Left forelimb (tissue), 1 donor: ENCODE results near the gene TMEM244.
"Not testable (repeated sequence)": the region's sequence is repeated elsewhere in the genome, so short reads cannot be mapped to it uniquely, and the experiment has no call there.

Experiments used
- DNase-seq: peaks from one replicate; pipeline ENCODE4 v3.0.0-alpha.2; 2018; ENCODE audit warnings: low spot score

TMEM244 gene

DNA sequence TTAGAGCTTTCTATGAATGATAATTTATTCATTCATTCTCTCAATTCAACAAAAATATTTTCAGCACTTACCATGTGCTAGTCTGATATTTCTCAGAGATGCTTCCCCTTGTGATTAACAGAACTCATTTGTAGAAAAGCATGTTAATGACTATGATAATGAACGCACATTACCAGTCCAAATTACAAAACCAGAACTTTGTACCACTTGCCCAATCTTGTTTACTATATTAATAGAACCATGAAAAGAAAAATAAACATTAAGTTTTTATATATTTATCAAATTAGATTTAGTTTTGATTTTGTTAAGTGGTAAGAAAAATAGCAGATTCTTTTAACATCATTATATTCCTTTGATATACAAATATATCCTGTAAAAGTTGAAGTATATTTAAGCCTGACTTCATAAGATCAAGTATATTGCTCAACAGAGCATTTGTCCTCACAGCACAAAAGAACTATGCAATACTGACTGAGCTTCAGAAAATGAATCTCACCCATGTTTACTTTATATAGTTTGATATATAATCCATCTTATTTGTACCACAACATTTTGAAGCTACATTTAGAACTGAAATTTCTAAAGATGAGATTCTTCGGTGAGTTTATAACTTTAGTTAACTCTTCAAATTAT is 48.9 kb downstream of the TMEM244 start:
- DNase-seq, result no peak

DNA sequence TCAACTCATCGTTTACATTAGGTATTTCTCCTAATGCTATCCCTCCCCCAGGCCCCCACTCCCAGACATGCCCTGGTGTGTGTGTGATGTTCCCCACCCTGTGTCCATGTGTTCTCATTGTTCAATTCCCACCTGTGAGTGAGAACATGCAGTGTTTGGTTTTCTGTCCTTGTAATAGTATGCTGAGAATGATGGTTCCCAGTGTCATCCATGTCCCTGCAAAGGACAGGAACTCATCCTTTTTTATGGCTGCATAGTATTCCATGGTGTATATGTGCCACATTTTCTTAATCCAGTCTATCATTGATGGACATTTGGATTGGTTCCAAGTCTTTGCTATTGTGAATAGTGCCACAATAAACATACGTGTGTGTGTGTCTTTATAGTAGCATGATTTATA is 54.0 kb downstream of the TMEM244 start:
- not testable (repeated sequence) for DNase-seq

DNA sequence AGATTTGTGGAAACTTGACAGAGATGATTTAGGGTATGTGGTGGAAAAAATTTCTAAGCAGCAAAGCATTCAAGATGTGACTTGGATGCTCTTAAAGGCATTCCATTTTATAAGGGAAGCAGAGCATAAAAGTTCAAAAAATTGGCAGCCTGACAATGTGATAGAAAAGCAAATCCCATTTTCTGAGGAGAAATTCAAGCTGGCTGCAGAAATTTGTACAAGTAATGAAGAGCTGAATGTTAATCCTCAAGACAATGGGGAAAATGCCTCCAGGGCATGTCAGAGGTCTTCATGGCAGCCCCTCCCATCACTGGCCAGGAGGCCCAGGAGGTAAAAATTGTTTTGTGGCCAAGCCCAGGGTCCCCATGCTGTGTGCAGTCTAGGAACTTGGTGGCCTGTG is 58.2 kb downstream of the TMEM244 start:
- not testable (repeated sequence) for DNase-seq

DNA sequence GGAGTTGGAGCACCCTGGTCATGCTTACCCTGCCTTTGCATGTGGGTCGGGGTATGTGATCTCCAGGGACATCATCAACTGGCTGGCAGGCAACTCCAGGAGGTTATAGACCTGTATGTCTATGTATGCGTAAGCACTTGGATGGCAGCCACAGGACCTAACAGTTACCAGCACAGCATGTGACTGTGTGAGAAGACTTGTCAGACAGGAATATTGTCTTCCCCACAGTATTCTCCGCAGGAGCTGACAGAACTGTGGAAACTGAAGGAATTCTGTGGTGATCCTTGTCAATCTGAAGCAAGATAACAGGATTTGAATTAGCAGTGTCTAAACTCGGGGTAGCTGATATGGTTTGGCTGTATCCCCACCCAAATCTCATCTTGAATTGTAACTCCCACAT is 59.2 kb downstream of the TMEM244 start:
- DNase-seq, result no peak

DNA sequence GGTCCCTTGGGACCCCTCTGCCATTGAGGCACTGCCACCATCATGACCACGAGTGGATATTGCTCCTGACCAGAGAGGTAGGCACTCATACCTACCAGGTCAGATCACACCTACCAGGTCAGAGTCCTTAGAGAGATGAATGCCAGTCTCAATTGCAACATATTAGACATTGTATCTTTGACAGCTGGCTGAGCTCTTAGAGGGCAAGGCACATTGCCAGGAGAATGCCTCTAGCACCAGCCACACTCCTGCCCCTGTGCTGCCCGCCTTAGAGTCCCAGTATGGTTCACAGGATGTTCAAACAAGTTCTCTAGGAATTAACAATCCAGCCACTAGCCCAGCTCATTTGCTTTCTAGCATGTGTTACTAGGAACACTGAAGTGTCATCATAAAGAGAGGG is 65.9 kb downstream of the TMEM244 start:
- no peak for DNase-seq

DNA sequence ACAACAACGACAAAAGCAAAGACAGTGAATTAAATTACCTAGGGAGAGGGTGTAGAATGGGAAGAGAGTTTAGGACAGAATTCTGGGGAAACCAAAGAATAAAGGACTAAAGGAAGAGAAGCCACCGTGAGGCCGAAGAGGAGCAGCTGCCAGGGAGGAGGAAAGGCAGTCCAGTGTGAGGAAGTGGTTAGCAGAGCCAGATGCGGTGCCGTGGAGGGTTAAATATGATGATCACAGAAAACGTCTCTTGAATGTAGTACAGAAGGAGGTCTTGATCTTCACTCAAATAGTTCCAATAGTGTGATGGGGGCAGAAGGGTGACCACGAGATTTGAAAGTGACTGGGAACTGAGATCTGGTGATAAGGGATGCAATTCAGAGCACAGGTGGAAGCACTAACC is 67.7 kb downstream of the TMEM244 start:
- no peak for DNase-seq

DNA sequence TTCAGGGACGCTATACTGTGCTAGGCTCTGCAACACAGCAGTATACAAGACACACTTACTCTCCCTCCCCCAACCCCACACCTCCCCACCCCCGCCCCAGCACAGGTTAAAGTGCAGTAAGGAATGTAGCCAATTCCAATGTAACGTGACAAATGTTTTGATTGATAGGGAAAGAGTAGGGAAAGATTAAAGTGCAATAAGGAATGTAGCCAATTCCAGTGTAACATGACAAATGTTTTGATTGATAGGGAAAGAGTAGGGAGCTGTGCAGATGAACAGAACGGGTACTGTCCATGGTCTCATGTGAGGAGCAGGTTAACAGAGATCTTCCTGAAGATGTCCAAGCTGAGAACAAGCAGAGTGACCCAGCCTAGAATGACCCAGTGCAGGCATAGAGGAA is 69.1 kb downstream of the TMEM244 start:
- DNase-seq, result no peak

DNA sequence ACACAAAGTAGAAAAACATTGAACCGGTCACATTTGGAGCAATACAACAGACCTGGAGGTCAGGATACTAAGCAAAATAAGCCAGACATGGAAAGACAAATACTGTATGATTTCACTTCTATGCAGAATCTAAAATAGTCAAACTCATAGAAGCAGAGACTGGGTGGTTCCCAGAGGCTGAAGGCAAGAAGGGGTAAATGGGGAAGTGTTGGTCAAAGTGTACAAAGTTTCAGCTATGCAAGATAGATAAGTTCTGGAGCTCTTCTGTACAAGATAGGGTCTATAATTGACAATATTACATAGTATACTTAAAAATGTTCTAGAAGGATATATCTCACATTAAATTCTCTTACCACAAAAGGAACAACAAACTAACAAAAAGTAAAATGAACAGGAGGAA is 70.3 kb downstream of the TMEM244 start:
- no peak for DNase-seq

DNA sequence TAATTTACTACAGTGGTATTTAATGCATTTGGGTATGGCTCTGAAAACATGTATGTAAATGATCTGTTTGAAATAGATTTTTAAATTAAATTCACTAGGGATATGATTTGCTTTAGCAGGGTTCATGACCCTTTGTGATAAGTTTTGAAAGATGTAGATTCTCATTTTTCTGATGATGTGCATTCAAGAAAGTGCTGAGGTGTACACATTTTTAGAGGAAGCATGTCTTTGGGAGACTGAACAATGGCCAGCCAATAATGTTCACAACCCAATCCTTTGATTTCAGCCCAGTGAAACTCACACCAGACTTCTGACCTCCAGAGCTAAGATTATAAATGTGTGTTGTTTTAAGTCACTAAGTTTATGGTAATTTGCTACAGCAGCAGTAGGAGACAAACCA is 71.1 kb downstream of the TMEM244 start:
- DNase-seq, result no peak

DNA sequence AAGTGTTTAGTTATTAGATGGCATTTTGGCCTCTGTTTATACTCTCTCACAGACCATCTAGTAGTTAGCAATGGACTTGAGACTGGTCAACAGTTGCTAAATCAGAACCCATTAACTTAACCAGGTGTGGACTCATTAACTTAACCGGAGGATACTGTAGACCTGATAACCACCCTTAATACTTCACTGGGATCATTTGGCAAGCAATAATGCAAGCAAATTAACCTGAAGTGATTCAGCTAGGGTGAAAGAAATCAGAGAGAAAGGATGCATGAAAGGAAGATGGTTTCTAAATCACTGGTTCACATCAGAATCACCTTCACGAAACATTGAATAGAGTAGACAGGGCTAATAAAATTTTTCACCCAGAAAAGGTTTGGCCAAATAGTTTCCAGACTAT is 73.3 kb downstream of the TMEM244 start:
- no peak for DNase-seq

DNA sequence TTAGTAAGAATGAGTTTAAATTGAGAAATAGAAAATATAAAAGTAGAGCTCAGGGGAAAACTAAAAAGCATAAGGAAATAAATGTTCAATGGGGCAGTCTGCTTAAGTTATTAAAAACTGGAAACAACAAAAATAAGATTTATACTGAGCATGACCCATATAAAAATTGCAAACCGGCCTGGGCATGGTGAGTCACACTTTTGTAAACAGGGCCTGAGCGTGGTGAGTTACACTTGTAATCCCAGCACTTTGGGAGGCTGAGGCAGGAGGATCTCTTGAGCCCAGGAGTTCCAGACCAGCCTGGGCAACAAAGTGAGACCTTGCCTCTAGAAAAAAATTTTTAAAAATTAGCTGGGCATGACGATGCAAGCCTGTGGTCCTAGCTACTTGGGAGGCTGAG is 74.6 kb downstream of the TMEM244 start:
- DNase-seq, result no peak

DNA sequence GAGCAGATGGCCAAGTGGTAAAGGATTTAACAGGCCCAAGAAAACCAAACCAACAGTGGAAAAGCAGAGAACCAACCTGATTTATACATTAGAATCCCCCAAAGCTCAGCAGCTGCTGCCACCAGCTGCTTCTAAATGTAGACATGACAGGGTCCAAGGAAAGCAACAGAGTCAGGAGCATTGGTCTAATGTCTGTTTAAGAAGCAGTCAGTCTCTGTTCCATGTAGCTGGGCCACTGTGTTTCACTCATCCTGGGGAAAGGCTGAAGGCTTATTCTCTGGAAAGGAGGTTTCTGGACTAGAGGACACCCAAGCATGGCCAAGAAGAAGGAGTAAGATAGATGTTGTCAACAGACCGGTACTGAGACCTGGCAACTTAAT is 75.4 kb downstream of the TMEM244 start:
- no peak for DNase-seq

DNA sequence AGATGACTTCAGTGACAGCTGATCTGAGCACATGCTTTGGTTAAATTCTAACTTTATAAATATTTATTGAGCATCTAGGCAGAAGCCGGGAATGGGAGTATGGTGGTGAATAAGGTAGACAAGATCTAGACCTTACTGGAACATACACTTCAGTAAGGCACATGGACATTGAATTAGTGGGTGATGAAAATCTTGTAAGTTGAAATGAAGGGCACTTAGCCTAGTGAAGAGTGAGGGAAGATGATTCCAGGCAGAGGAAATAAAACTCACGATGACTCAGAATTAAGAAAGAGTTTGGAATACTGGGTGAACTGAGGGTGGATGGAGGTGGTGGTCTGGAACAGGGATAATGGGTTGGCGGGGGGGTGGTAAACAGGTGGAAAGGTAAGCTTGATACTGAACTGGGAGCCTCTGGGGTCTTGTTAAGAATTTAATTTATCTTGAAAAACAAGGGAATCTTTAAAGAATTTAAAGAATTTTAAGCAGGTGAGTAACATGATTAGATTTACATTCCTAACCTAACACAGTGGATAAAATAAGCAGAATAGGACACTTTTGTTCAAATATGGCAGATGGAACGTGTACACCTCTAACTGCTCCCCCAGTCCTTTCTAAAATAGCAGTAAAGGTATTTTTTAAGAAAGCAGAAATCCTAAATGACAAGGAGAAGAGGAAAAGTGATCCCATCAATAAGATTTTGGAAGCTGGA is 75.9 kb downstream of the TMEM244 start:
- no peak for DNase-seq
